GM12878 (cell line): ENCODE data around the gene OTOR.

ENCODE experiments used
- BRCA1 ChIP-seq: IDR thresholded peaks from 2 replicates; pipeline ENCODE4 v1.6.1; 2011; ENCODE audit warnings: low read depth, low read length, improper control_type of control experiment
- CBX5 ChIP-seq: sonication (generic); IDR thresholded peaks from 2 replicates; pipeline ENCODE4 v1.6.1; 2016; ENCODE audit warnings: low read depth, moderate library complexity, mild to moderate bottlenecking, inconsistent platforms
- HDAC2 ChIP-seq: fragments of 200-600 bp; sonication (generic); IDR thresholded peaks from 2 replicates; pipeline ENCODE4 v1.6.1; 2017
- MXI1 ChIP-seq: fragments of 150-350 bp; IDR thresholded peaks from 2 replicates; pipeline ENCODE4 v1.6.1; 2011; ENCODE audit warnings: low read depth, mild to moderate bottlenecking, inconsistent platforms, low read length, improper control_type of control experiment
- NFYA ChIP-seq: IDR thresholded peaks from 2 replicates; pipeline ENCODE4 v1.6.1; 2011; ENCODE audit warnings: low read depth, mild to moderate bottlenecking, low read length, improper control_type of control experiment, borderline replicate concordance
- RAD21 ChIP-seq: IDR thresholded peaks from 2 replicates; pipeline ENCODE4 v1.6.1; 2011; ENCODE audit warnings: mild to moderate bottlenecking, low read depth, low read length, moderate library complexity; ENCODE audit not compliant: insufficient read depth
- RFX5 ChIP-seq: IDR thresholded peaks from 2 replicates; pipeline ENCODE4 v1.6.1; 2011; ENCODE audit warnings: low read depth, low read length, improper control_type of control experiment
- SMC3 ChIP-seq: IDR thresholded peaks from 2 replicates; pipeline ENCODE4 v1.6.1; 2011; ENCODE audit warnings: low read length, improper control_type of control experiment, borderline replicate concordance
- SP1 ChIP-seq: IDR thresholded peaks from one replicate; pipeline ENCODE4 v1.6.1; 2011; ENCODE audit warnings: low read depth, low read length
- TCF12 ChIP-seq: IDR thresholded peaks from 2 replicates; pipeline ENCODE4 v1.6.1; 2011; ENCODE audit warnings: low read depth, mild to moderate bottlenecking, low read length
- TF ChIP-seq, protein P1 (sequence below), 3 experiments: IDR thresholded peaks in 2 of 3; conservative IDR thresholded peaks in 1 of 3; 2 replicates each; pipeline ENCODE4 v1.5.1; 2011; ENCODE audit warnings: low read depth in 3 of 3, low read length in 3 of 3, mild to moderate bottlenecking in 3 of 3, control low read depth in 2 of 3, moderate library complexity in 2 of 3, inconsistent platforms in 1 of 3, mixed read lengths in 1 of 3; ENCODE audit not compliant: control insufficient read depth in 2 of 3, insufficient read depth in 1 of 3; ENCODE audit errors: extremely low read depth in 1 of 3
- TF ChIP-seq, protein P2 (sequence below): IDR thresholded peaks from 2 replicates; pipeline ENCODE4 v1.6.1; 2012; ENCODE audit warnings: low read depth, low read length, improper control_type of control experiment

- TF ChIP-seq SP1, result no peak
- no peak for TF ChIP-seq TCF12
- TF ChIP-seq, protein P1, sequence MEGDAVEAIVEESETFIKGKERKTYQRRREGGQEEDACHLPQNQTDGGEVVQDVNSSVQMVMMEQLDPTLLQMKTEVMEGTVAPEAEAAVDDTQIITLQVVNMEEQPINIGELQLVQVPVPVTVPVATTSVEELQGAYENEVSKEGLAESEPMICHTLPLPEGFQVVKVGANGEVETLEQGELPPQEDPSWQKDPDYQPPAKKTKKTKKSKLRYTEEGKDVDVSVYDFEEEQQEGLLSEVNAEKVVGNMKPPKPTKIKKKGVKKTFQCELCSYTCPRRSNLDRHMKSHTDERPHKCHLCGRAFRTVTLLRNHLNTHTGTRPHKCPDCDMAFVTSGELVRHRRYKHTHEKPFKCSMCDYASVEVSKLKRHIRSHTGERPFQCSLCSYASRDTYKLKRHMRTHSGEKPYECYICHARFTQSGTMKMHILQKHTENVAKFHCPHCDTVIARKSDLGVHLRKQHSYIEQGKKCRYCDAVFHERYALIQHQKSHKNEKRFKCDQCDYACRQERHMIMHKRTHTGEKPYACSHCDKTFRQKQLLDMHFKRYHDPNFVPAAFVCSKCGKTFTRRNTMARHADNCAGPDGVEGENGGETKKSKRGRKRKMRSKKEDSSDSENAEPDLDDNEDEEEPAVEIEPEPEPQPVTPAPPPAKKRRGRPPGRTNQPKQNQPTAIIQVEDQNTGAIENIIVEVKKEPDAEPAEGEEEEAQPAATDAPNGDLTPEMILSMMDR (IDR thresholded peaks at IDR 0.05 in 2 of 3, conservative IDR thresholded peaks at IDR 0.05 in 1 of 3; ENCODE audit: control insufficient read depth in 2 of 3, extremely low read depth in 1 of 3, insufficient read depth in 1 of 3, low read depth in 3 of 3, low read length in 3 of 3), result no peak
- no peak for TF ChIP-seq NFYA
- TF ChIP-seq SMC3, result no peak
- TF ChIP-seq RFX5, result no peak
- TF ChIP-seq, protein P2, sequence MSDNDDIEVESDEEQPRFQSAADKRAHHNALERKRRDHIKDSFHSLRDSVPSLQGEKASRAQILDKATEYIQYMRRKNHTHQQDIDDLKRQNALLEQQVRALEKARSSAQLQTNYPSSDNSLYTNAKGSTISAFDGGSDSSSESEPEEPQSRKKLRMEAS, result no peak
- no peak for TF ChIP-seq HDAC2
- no peak for TF ChIP-seq MXI1
- TF ChIP-seq CBX5, result no peak
- no peak for TF ChIP-seq RAD21
- TF ChIP-seq BRCA1, result no peak
These were observed 23.1 kb downstream of the OTOR start for GRCh38 chr20:16771213-16771612.
